ENCODE results near the gene ADO. TPM values are rescaled to one million over a fixed set of nuclear protein-coding genes. Genes with fewer than 3 reads are reported as not detected.

ADO gene
- total and polyA plus RNA-seq, 2 of the 13 experiments (the other 11 are each of a cell fraction or from before 2014, with no cell fraction given), result 8.9 to 15.9 TPM

GRCh38 chr10:62760401-62760800 is 44.1 kb upstream of the ADO start:
- no peak overlapping the region for H3K4me2 ChIP-seq (ENCODE audit: low read depth, low read length)
- FAIRE-seq (no peak), ATAC-seq (no peak), DNase-seq (ENCODE audit: low spot score) (no peak)
- H4K20me1 ChIP-seq (ENCODE audit: insufficient read depth, low read length), result no peaks in the 10 kb centered on the region
- H3K4me1 ChIP-seq (ENCODE audit: insufficient read depth, low read length), result no peaks in the 10 kb centered on the region
- intact Hi-C loops (cut with micrococcal nuclease; ENCODE audit: unreplicated experiment) (no loop called here), in situ Hi-C loops (cut with HindIII; ENCODE audit: extremely low pct_ligation_motif_present, low pct_unique_long_range_greater_than_20kb) (no loop called here)
- H3K9me3 ChIP-seq (ENCODE audit: low read length), result no peaks in the 10 kb centered on the region
- TF ChIP-seq CBFB (CRISPR knock-in tag; IDR thresholded peaks at IDR 0.05) (no peak), BHLHE40 (IDR thresholded peaks at IDR 0.05; ENCODE audit: low read length) (no peak), KDM5B (CRISPR knock-in tag; IDR thresholded peaks at IDR 0.05; ENCODE audit: borderline replicate concordance) (no peak), KDM6A (CRISPR knock-in tag; IDR thresholded peaks at IDR 0.05; ENCODE audit: low read depth) (no peak)
- ChIA-PET POLR2A (no interaction called here), CTCF (ENCODE audit: low intra/inter-chr PET ratio, low total read pairs) (no interaction called here)
- no TSS peak for BruUV-seq (replicated peaks)
- H3K36me3 ChIP-seq (replicated peaks in 1 of 2; ENCODE audit: control insufficient read depth in 1 of 2, insufficient read depth in 2 of 2, low read length in 2 of 2), result no peaks in the 10 kb centered on the region
- H3K9ac ChIP-seq (ENCODE audit: insufficient read depth, low read depth, low read length), result no peak overlapping the region
- H3K4me3 ChIP-seq (replicated peaks in 1 of 3; ENCODE audit: insufficient read depth in 1 of 3, low read depth in 2 of 3, low read length in 3 of 3), result no peak overlapping the region
- H3K79me2 ChIP-seq (ENCODE audit: insufficient read depth, low read length), result no peaks in the 10 kb centered on the region
- 65% methylated on average over 14 of the region's 14 CpGs for WGBS (ENCODE audit: low lambda C conversion rate)
- H2AFZ ChIP-seq (ENCODE audit: low read length), result no peak overlapping the region
- no peak overlapping the region for H3K27ac ChIP-seq (ENCODE audit: extremely low read length, insufficient read depth, low read length)
- H3K27me3 ChIP-seq (ENCODE audit: control insufficient read depth in 1 of 2, insufficient read depth in 2 of 2, low read length in 2 of 2), result no peaks in the 10 kb centered on the region

GRCh38 chr10:62761115-62761514 is 43.4 kb upstream of the ADO start:
- in situ Hi-C loops (cut with HindIII; ENCODE audit: extremely low pct_ligation_motif_present, low pct_unique_long_range_greater_than_20kb) (no loop called here), intact Hi-C loops (cut with micrococcal nuclease; ENCODE audit: unreplicated experiment) (no loop called here)
- POLR2A ChIA-PET, result no interaction called here
- Histone ChIP-seq H3K4me1 (ENCODE audit: insufficient read depth, low read length) (no peaks in the 10 kb centered on the region), H3K79me2 (ENCODE audit: insufficient read depth, low read length) (no peaks in the 10 kb centered on the region), H4K20me1 (ENCODE audit: insufficient read depth, low read length) (no peaks in the 10 kb centered on the region), H3K9ac (ENCODE audit: insufficient read depth, low read depth, low read length) (no peak overlapping the region), H3K27ac (ENCODE audit: extremely low read length, insufficient read depth, low read length) (no peak overlapping the region), H2AFZ (ENCODE audit: low read length) (no peak overlapping the region), H3K4me3 (replicated peaks in 1 of 3; ENCODE audit: insufficient read depth in 1 of 3, low read depth in 2 of 3, low read length in 3 of 3) (no peak overlapping the region), H3K27me3 (ENCODE audit: control insufficient read depth in 1 of 2, insufficient read depth in 2 of 2, low read length in 2 of 2) (no peaks in the 10 kb centered on the region), H3K9me3 (ENCODE audit: low read length) (no peaks in the 10 kb centered on the region), H3K4me2 (ENCODE audit: low read depth, low read length) (no peak overlapping the region), H3K36me3 (replicated peaks in 1 of 2; ENCODE audit: control insufficient read depth in 1 of 2, insufficient read depth in 2 of 2, low read length in 2 of 2) (no peaks in the 10 kb centered on the region)
- peak; percentile 98 for TF ChIP-seq MAFF (IDR thresholded peaks at IDR 0.05; ENCODE audit: low read depth, low read length)
- TF ChIP-seq HDAC2 (CRISPR knock-in tag; IDR thresholded peaks at IDR 0.05), result no peak
- TF ChIP-seq STAG1 (CRISPR knock-in tag; IDR thresholded peaks at IDR 0.05), result no peak
- TF ChIP-seq NCOA5 (CRISPR knock-in tag; IDR thresholded peaks at IDR 0.05), result no peak
- TF ChIP-seq KLF9 (CRISPR knock-in tag; IDR thresholded peaks at IDR 0.05; ENCODE audit: low read depth), result no peak
- no peak for TF ChIP-seq ZSCAN22 (CRISPR knock-in tag; IDR thresholded peaks at IDR 0.05)
- 0 out of 2 replicates have a peak, but pooled peaks have one; percentile 29 for TF ChIP-seq NFE2L2 (IDR thresholded peaks at IDR 0.05; ENCODE audit: low read length)
- no peak for TF ChIP-seq U2AF2 (IDR thresholded peaks at IDR 0.05; ENCODE audit: low read depth, low read length)
- no peak for TF ChIP-seq ZBTB7A (CRISPR knock-in tag; IDR thresholded peaks at IDR 0.05)
- no peak for TF ChIP-seq ZFP37 (CRISPR knock-in tag; IDR thresholded peaks at IDR 0.05; ENCODE audit: borderline replicate concordance)
- TF ChIP-seq MAFK (conservative IDR thresholded peaks at IDR 0.05 in 1 of 2, IDR thresholded peaks at IDR 0.05 in 1 of 2; ENCODE audit: low read length in 2 of 2), result peak; percentile 98
- no peak for ATAC-seq
- CTCF ChIA-PET (ENCODE audit: low intra/inter-chr PET ratio, low total read pairs), result no interaction called here
- 2% methylated on average over 3 of the region's 3 CpGs for WGBS (ENCODE audit: low lambda C conversion rate)
- no TSS peak for BruUV-seq (replicated peaks)
- no peak for FAIRE-seq
- DNase-seq (ENCODE audit: low spot score), result no peak
